Smooth muscle cell (in vitro differentiated cells): ENCODE data around the gene NFKBIE. TPM values are rescaled to one million over a fixed set of nuclear protein-coding genes. Genes with fewer than 3 reads are reported as not detected.

Experiments
- DNase-seq: peaks from one replicate; lab custom pipeline; 2025; ENCODE audit not compliant: unreplicated experiment; lab: John Stamatoyannopoulos, UW
- H2AFZ ChIP-seq: fragments of 200-600 bp; sonication (generic); 2 replicates; pipeline ENCODE4 v1.6.0; 2016; ENCODE audit warnings: antibody characterized with exemption, low read depth, mild to moderate bottlenecking
- H3F3A ChIP-seq: fragments of 200-600 bp; sonication (generic); 2 replicates; pipeline ENCODE4 v1.6.0; 2017; ENCODE audit warnings: antibody characterized with exemption, low read depth
- H3K27ac ChIP-seq: fragments of 200-600 bp; sonication (generic); 2 replicates; pipeline ENCODE4 v1.5.1; 2016; ENCODE audit warnings: low read depth, mild to moderate bottlenecking
- H3K27me3 ChIP-seq: fragments of 200-600 bp; sonication (generic); 2 replicates; pipeline ENCODE4 v1.6.1; 2016; ENCODE audit warnings: low read depth, mild to moderate bottlenecking
- H3K36me3 ChIP-seq: fragments of 200-600 bp; sonication (generic); 2 replicates; pipeline ENCODE4 v1.5.1; 2016; ENCODE audit warnings: low read depth
- H3K4me1 ChIP-seq: fragments of 200-600 bp; sonication (generic); 2 replicates; pipeline ENCODE4 v1.5.1; 2016; ENCODE audit warnings: low read depth
- H3K4me2 ChIP-seq: fragments of 200-600 bp; sonication (generic); 2 replicates; pipeline ENCODE4 v1.6.0; 2016; ENCODE audit warnings: mild to moderate bottlenecking
- H3K4me3 ChIP-seq: fragments of 200-600 bp; sonication (generic); 2 replicates; pipeline ENCODE4 v1.5.1; 2016; ENCODE audit warnings: mild to moderate bottlenecking
- H3K79me2 ChIP-seq: fragments of 200-600 bp; sonication (generic); 2 replicates; pipeline ENCODE4 v1.6.0; 2016; ENCODE audit warnings: low read depth, mild to moderate bottlenecking
- H3K9ac ChIP-seq: fragments of 200-600 bp; sonication (generic); 2 replicates; pipeline ENCODE4 v1.6.0; 2016; ENCODE audit warnings: low read depth
- H3K9me3 ChIP-seq: fragments of 200-600 bp; sonication (generic); replicated peaks from 2 replicates; pipeline ENCODE4 v1.5.1; 2016; ENCODE audit warnings: low read depth
- H4K20me1 ChIP-seq: fragments of 200-600 bp; sonication (generic); 2 replicates; pipeline ENCODE4 v1.6.0; 2016; ENCODE audit warnings: low read depth
- WGBS: methylation state at CpG from one replicate; pipeline ENCODE4 v1.1.7; 2016; ENCODE audit warnings: low lambda C conversion rate; 5-methylcytosine and 5-hydroxymethylcytosine counted together
- polyA plus RNA-seq: library from polyadenylated mRNA; unstranded; fragments of >200 nt; fragmentation: Nextera tagmentation; extraction: Ambion mirVana; gene quantifications from 2 replicates; pipeline ENCODE4 v1.2.1, GENCODE V29; 2016
- total RNA-seq: library from RNA; depleted of rRNA; stranded (reverse); fragments of >200 nt; gene quantifications from 2 replicates; pipeline ENCODE4 v1.2.3, GENCODE V29; 2014
- TF ChIP-seq, protein P1 (sequence below): fragments of 200-600 bp; sonication (generic); IDR thresholded peaks from 2 replicates; pipeline ENCODE4 v1.5.1; 2017; ENCODE audit warnings: borderline replicate concordance, mild to moderate bottlenecking, antibody characterized with exemption; ENCODE audit not compliant: insufficient read depth, poor library complexity, severe bottlenecking

The NFKBIE gene
- total and polyA plus RNA-seq, 2 experiments from 2014 or later = 7.0 to 12.3 TPM

DNA sequence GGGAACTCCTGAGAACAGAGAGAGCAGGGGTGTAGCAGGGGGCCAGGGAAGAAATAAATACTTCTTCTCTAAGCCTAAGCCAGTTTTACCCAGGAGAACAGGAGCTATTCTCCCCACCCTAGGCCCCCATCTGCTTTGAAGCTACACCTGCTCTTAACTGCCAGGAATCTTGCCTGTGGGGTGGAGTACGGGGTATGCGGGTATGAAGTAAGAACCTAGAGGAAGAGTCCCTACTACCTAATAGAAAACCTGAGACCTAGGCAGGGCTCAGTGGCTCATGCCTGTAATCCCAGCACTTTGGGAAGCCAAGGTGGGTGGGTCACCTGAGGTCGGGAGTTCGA lies 40.4 kb downstream of the NFKBIE start:
- Histone ChIP-seq H2AFZ (no peak overlapping the region), H3K9ac (no peak overlapping the region), H3K4me3 (no peak overlapping the region), H3K27ac (no peak overlapping the region), H3K27me3 (no peaks in the 10 kb centered on the region), H3K36me3 (no peaks in the 10 kb centered on the region), H3K4me1 (peaks cover 34% of the 10 kb centered on the region), H4K20me1 (no peaks in the 10 kb centered on the region), H3K9me3 (no peaks in the 10 kb centered on the region), H3F3A (peaks cover 6% of the 10 kb centered on the region), H3K4me2 (no peak overlapping the region), H3K79me2 (no peaks in the 10 kb centered on the region)
- TF ChIP-seq, protein P1, sequence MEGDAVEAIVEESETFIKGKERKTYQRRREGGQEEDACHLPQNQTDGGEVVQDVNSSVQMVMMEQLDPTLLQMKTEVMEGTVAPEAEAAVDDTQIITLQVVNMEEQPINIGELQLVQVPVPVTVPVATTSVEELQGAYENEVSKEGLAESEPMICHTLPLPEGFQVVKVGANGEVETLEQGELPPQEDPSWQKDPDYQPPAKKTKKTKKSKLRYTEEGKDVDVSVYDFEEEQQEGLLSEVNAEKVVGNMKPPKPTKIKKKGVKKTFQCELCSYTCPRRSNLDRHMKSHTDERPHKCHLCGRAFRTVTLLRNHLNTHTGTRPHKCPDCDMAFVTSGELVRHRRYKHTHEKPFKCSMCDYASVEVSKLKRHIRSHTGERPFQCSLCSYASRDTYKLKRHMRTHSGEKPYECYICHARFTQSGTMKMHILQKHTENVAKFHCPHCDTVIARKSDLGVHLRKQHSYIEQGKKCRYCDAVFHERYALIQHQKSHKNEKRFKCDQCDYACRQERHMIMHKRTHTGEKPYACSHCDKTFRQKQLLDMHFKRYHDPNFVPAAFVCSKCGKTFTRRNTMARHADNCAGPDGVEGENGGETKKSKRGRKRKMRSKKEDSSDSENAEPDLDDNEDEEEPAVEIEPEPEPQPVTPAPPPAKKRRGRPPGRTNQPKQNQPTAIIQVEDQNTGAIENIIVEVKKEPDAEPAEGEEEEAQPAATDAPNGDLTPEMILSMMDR = no peak
- WGBS = 91% methylated on average over 4 of the region's 4 CpGs
- DNase-seq = no peak

DNA sequence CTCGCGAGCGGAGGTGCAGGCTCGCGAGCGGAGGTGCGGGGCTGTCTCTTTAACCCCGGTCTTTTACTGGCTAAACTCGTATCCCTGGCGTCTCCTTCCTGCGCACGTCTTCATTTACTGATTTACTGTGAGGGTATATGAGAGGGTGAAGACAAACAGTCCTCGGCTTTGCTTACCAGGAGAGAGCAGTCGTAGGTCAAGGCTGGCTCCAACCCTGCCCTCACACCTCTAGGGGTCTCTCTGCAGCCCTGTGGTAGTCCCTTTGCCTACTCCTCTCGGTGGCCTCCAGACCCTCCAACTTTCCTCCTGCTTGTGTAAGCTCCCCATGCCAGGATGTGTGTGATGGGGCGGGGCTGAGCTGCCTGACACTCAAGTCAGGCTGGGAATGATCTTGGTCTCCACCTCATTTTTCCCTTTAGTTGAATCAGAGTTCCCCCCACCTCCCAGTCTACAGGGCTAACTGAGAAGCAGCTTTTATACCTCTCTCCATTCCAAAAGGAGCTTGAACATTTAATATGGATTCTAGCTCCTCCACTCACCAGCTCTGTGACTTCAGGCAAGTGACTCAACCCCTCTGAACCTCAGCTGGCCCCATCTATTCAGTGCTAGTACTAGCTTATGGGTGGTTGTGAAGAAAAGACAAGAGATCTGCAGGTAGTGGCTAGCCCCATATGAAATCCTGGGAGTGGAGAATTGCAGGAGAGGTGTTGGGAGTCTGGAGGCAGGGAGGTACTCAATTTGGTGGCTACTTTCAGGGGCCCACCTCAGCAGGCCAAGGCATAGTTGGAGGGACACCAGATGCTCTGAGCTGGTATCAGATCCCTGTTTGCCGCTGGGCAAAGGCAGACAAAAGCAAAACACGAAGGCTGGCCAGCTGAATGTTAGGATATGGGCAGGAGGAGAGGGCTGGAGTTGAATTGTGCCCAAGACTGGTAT lies 41.1 kb downstream of the NFKBIE start:
- Histone ChIP-seq H3K4me1 (peaks cover 34% of the 10 kb centered on the region), H4K20me1 (no peaks in the 10 kb centered on the region), H3K27ac (no peak overlapping the region), H3K4me2 (peak overlapping the region; percentile 96), H3K9ac (no peak overlapping the region), H3K4me3 (peak overlapping the region; percentile 57), H3K79me2 (no peaks in the 10 kb centered on the region), H3F3A (peaks cover 6% of the 10 kb centered on the region), H3K27me3 (no peaks in the 10 kb centered on the region), H2AFZ (peak overlapping the region; percentile 63), H3K36me3 (no peaks in the 10 kb centered on the region), H3K9me3 (no peaks in the 10 kb centered on the region)
- TF ChIP-seq, protein P1 = no peak
- 12% methylated on average over 15 of the region's 18 CpGs for WGBS
- DNase-seq = no peak

GRCh38 chr6:44223319-44224028 lies 41.9 kb downstream of the NFKBIE start, which contains the start of gene SLC29A1:
Gene SLC29A1 (plus strand): TSS chr6:44223595. CDS start chr6:44227314, 3,719 bp downstream.
- DNase-seq = peak; percentile 45
- H3K4me2 ChIP-seq = peak within 1 kb of the TSS; percentile 96
- WGBS = 5% methylated on average over 36 of the region's 73 CpGs
- no peak within 1 kb of the TSS for H3K27ac ChIP-seq
- TF ChIP-seq, protein P1 = peak; percentile 8
- peaks cover 9% of the 10 kb centered on the region for H3F3A ChIP-seq
- H2AFZ ChIP-seq = peak within 1 kb of the TSS; percentile 63
- H3K79me2 ChIP-seq = no peaks in the 10 kb centered on the region
- H3K4me3 ChIP-seq = peak within 1 kb of the TSS; percentile 57
- no peak within 1 kb of the TSS for H3K9ac ChIP-seq
- no peaks in the 10 kb centered on the region for H4K20me1 ChIP-seq
- H3K36me3 ChIP-seq = no peaks in the 10 kb centered on the region
- no peaks in the 10 kb centered on the region for H3K27me3 ChIP-seq
- no peaks in the 10 kb centered on the region for H3K9me3 ChIP-seq
- H3K4me1 ChIP-seq = peaks cover 42% of the 10 kb centered on the region
